Activated naive CD8-positive, alpha-beta T cell treated with anti-CD3 and anti-CD28 coated beads, Interleukin-2, amount 10 ng/mL, durations not matched to agents 7 days and 5 days (primary cell): ENCODE measurements around the gene PYGO1. TPM values are rescaled to one million over a fixed set of nuclear protein-coding genes. Genes with fewer than 3 reads are reported as not detected.

Source experiments
- ATAC-seq: fragments of 150-1000 bp; cut with Tn5 transposase; one replicate; pipeline ENCODE4 v1.10.0; 2021; ENCODE audit warnings: low read depth, moderate library complexity
- POLR2A ChIA-PET: fragments of 350-600 bp; sonication (Branson Sonifier 250); formaldehyde crosslinking; loops from one replicate; lab custom pipeline; 2021; ENCODE audit warnings: antibody characterized with exemption; lab: Charles Lee
- DNase-seq: peaks from one replicate; pipeline ENCODE4 v3.0.0; 2021
- H3K27ac Mint-ChIP-seq: one replicate; pipeline ENCODE4 v1.8.0; 2022; ENCODE audit warnings: mild to moderate bottlenecking, mixed read lengths
- H3K27me3 Mint-ChIP-seq: one replicate; pipeline ENCODE4 v1.8.0; 2022; ENCODE audit warnings: mild to moderate bottlenecking, moderate library complexity, mixed read lengths
- H3K36me3 Mint-ChIP-seq: one replicate; pipeline ENCODE4 v1.8.0; 2021; ENCODE audit warnings: mild to moderate bottlenecking, mixed read lengths
- H3K4me1 Mint-ChIP-seq: one replicate; pipeline ENCODE4 v1.8.0; 2021; ENCODE audit warnings: mixed read lengths
- H3K4me3 Mint-ChIP-seq: one replicate; pipeline ENCODE4 v1.8.0; 2022; ENCODE audit warnings: mild to moderate bottlenecking, moderate library complexity, mixed read lengths
- H3K9me3 Mint-ChIP-seq: one replicate; pipeline ENCODE4 v1.8.0; 2021; ENCODE audit warnings: mixed read lengths
- total RNA-seq, 2 experiments: library from RNA; stranded (reverse); gene quantifications; one replicate each; pipeline ENCODE4 v1.2.3, GENCODE V29; 2021

The PYGO1 gene
- not detected for total RNA-seq

- Mint-ChIP-seq H3K4me3 (peak within 1 kb of the TSS; percentile 64), H3K36me3 (no peaks in the 10 kb centered on the region), H3K27ac (no peak within 1 kb of the TSS), H3K27me3 (peaks cover 44% of the 10 kb centered on the region), H3K9me3 (peaks cover 2% of the 10 kb centered on the region), H3K4me1 (no peaks in the 10 kb centered on the region)
- POLR2A ChIA-PET, result no interaction called here
- DNase-seq (peak; percentile 54), ATAC-seq (peak; percentile 74)
Measured at GRCh38 chr15:55588070-55588814, at the start of gene PYGO1. Gene PYGO1 (minus strand): TSS chr15:55588345. CDS start chr15:55587883, 462 bp downstream.

- no peak overlapping the region for H3K27ac Mint-ChIP-seq
- H3K4me1 Mint-ChIP-seq, result no peaks in the 10 kb centered on the region
- peaks cover 15% of the 10 kb centered on the region for H3K27me3 Mint-ChIP-seq
- no peak for ATAC-seq
- DNase-seq, result no peak
- H3K9me3 Mint-ChIP-seq, result no peaks in the 10 kb centered on the region
- POLR2A ChIA-PET, result no interaction called here
- H3K36me3 Mint-ChIP-seq, result no peaks in the 10 kb centered on the region
- H3K4me3 Mint-ChIP-seq, result no peak overlapping the region
Measured at GRCh38 chr15:55637086-55637485, 48.9 kb upstream of the PYGO1 start.

DNA sequence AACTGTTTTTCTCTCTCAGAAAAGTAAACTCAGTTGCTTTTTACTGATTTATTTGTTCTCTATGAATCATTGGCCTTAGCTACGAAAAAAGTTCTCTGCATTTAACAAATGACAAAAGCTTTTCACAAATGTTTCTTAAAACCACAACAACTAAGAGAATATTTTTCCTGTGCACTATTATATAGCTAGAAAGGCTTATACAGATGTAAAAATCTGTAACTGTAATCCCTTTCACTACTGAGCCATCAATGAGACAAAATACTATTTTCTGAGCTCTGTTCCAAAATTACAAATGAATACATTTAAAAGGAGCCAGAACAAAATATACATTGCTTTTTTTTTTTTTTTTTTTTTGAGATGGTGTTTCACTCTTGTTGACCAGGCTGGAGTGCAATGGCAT lies 45.6 kb upstream of the PYGO1 start:
- Mint-ChIP-seq H3K4me1 (no peaks in the 10 kb centered on the region), H3K4me3 (no peak overlapping the region), H3K36me3 (no peaks in the 10 kb centered on the region), H3K9me3 (no peaks in the 10 kb centered on the region), H3K27me3 (peaks cover 8% of the 10 kb centered on the region), H3K27ac (no peak overlapping the region)
- POLR2A ChIA-PET, result interaction anchor here (0.6 to 0.7 kb wide), 2 partner anchors 1030 to 1921 kb away, joined by 3 to 6 read pairs; no protein-coding TSS in a partner anchor
- DNase-seq (no peak), ATAC-seq (no peak)

- H3K36me3 Mint-ChIP-seq, result no peaks in the 10 kb centered on the region
- H3K9me3 Mint-ChIP-seq, result no peaks in the 10 kb centered on the region
- no peak overlapping the region for H3K27ac Mint-ChIP-seq
- H3K4me1 Mint-ChIP-seq, result no peaks in the 10 kb centered on the region
- no peak for ATAC-seq
- H3K27me3 Mint-ChIP-seq, result peaks cover 8% of the 10 kb centered on the region
- H3K4me3 Mint-ChIP-seq, result no peak overlapping the region
- POLR2A ChIA-PET, result no interaction called here
- no peak for DNase-seq
Measured at GRCh38 chr15:55632434-55632833, 44.3 kb upstream of the PYGO1 start.

GRCh38 chr15:55630858-55631257 lies 42.7 kb upstream of the PYGO1 start:
- ATAC-seq (no peak), DNase-seq (no peak)
- POLR2A ChIA-PET, result no interaction called here
- Mint-ChIP-seq H3K9me3 (no peaks in the 10 kb centered on the region), H3K27me3 (peaks cover 6% of the 10 kb centered on the region), H3K36me3 (no peaks in the 10 kb centered on the region), H3K4me1 (no peaks in the 10 kb centered on the region), H3K27ac (no peak overlapping the region), H3K4me3 (no peak overlapping the region)

DNA sequence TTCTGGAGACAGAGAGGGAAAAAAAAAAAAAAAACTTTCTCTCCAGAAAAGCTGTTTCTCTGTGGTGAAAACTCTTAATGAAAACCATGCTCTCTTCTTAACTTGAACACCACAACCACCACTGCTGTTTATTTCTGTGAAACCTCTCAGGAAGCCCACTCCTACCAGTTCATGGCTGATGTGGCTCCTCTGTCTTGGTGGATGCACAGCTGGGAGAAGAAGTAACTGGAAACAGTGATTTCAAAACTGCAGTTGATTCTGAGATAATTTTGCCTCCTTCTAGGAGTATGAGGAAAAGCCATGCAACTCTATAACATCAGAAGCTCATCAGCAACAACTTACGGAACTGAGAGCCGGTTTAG lies 40.2 kb upstream of the PYGO1 start:
- no peaks in the 10 kb centered on the region for H3K4me1 Mint-ChIP-seq
- peaks cover 6% of the 10 kb centered on the region for H3K27me3 Mint-ChIP-seq
- ATAC-seq, result no peak
- H3K27ac Mint-ChIP-seq, result no peak overlapping the region
- POLR2A ChIA-PET, result no interaction called here
- H3K4me3 Mint-ChIP-seq, result no peak overlapping the region
- H3K9me3 Mint-ChIP-seq, result no peaks in the 10 kb centered on the region
- DNase-seq, result no peak
- H3K36me3 Mint-ChIP-seq, result no peaks in the 10 kb centered on the region

DNA sequence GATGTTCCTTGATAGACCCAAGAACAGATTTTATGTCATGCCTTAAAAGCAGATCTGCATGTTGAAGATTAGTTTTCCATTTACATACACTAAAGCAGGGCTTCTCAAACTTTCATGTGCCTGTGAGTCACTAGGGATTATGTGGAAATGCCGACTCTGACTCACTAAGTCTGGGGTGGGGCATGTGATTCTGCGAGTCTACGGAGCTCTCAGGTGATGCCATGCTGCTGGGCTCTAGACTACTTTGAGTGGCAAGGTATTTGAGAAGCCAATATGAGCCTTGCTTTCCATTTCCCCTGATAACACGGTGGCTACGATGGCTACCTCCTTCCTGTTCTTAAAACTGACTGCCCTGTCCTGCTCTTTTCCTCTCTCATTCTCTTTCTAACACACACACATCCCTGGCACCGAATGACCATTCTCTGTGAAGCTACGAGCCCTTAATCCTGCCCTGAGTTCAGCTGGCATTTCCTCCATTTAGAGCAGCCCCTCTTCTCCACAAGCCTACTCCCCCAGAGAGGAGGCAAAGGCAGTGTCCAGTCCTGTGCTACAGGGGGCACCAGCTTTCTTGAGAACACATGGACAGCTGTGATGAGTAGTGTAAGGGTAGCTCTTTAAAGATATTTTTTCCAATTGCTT lies 39.7 kb upstream of the PYGO1 start:
- H3K27me3 Mint-ChIP-seq, result peaks cover 6% of the 10 kb centered on the region
- ATAC-seq (no peak), DNase-seq (no peak)
- POLR2A ChIA-PET, result no interaction called here
- H3K4me1 Mint-ChIP-seq, result no peaks in the 10 kb centered on the region
- no peaks in the 10 kb centered on the region for H3K9me3 Mint-ChIP-seq
- no peak overlapping the region for H3K4me3 Mint-ChIP-seq
- H3K36me3 Mint-ChIP-seq, result no peaks in the 10 kb centered on the region
- no peak overlapping the region for H3K27ac Mint-ChIP-seq

- POLR2A ChIA-PET, result no interaction called here
- ATAC-seq, result no peak
- Mint-ChIP-seq H3K4me3 (no peak overlapping the region), H3K36me3 (no peaks in the 10 kb centered on the region), H3K9me3 (no peaks in the 10 kb centered on the region), H3K4me1 (no peaks in the 10 kb centered on the region), H3K27me3 (peaks cover 26% of the 10 kb centered on the region), H3K27ac (no peak overlapping the region)
- DNase-seq, result no peak
Measured at GRCh38 chr15:55619783-55620182, 31.6 kb upstream of the PYGO1 start.

DNA sequence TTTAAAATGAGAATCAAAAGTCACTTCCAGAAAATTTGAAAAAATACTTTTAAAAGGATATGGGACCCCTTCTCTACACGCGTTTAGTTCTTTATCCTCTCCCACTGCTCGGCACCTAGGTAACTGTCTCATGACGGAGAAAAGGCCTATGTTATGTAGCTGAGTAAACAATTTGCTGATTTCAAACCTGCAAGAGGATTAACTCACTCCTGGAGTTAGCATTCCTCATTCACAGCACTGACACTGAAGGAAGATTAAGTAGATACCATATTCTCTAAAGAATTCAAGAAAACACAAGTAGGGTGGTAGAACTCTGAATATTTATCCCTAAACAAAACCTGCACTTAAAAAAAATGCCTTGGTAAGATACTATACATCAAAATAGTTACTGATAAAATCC lies 30.2 kb upstream of the PYGO1 start:
- DNase-seq (no peak), ATAC-seq (no peak)
- H3K36me3 Mint-ChIP-seq, result no peaks in the 10 kb centered on the region
- H3K9me3 Mint-ChIP-seq, result no peaks in the 10 kb centered on the region
- no peak overlapping the region for H3K27ac Mint-ChIP-seq
- peaks cover 33% of the 10 kb centered on the region for H3K27me3 Mint-ChIP-seq
- POLR2A ChIA-PET, result no interaction called here
- H3K4me3 Mint-ChIP-seq, result no peak overlapping the region
- no peaks in the 10 kb centered on the region for H3K4me1 Mint-ChIP-seq

DNA sequence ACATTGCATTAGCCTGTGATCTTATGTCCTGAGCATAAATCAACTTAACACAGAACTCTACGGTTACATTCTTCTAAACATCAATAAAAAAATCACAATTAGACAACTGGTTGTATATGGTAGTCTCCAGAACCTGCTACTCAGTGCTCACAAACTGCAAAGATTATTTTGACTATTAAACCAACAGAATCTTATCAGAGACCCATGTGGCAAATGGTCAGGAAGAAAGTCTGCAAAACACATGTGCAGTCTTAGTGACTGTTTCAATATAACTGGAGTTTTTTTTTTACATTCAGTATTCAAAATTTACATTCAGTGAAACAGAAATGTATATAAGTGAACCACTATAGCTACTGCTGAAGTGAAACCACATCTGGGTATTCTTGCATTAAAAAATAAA lies 27.3 kb upstream of the PYGO1 start:
- POLR2A ChIA-PET, result no interaction called here
- Mint-ChIP-seq H3K27ac (no peak overlapping the region), H3K4me3 (no peak overlapping the region), H3K4me1 (no peaks in the 10 kb centered on the region), H3K36me3 (no peaks in the 10 kb centered on the region), H3K27me3 (peaks cover 36% of the 10 kb centered on the region), H3K9me3 (no peaks in the 10 kb centered on the region)
- ATAC-seq (no peak), DNase-seq (no peak)

DNA sequence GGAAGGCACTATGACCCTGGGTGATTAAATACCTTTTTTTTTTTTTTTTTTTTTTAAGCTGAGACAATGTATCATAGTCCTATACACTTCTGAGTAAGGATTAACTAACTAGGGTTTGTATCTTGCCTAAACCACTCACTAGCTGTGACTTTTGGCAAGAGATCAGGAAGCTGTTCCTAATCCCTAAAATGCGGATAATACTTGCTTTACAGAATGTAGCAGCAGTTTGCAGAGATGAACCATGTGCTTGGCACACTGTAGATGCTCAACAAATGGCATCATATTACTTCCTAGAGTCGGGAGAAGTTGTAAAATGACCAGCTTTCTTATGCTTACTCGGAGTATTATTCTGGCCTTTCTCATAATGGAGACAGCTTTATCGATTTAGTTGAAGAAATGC lies 25.6 kb upstream of the PYGO1 start:
- H3K4me3 Mint-ChIP-seq, result no peak overlapping the region
- no peak overlapping the region for H3K27ac Mint-ChIP-seq
- no peaks in the 10 kb centered on the region for H3K9me3 Mint-ChIP-seq
- POLR2A ChIA-PET, result no interaction called here
- ATAC-seq, result no peak
- H3K36me3 Mint-ChIP-seq, result no peaks in the 10 kb centered on the region
- no peaks in the 10 kb centered on the region for H3K4me1 Mint-ChIP-seq
- peaks cover 27% of the 10 kb centered on the region for H3K27me3 Mint-ChIP-seq
- DNase-seq, result no peak

GRCh38 chr15:55606214-55606613 lies 18.1 kb upstream of the PYGO1 start:
- H3K36me3 Mint-ChIP-seq, result no peaks in the 10 kb centered on the region
- no peaks in the 10 kb centered on the region for H3K4me1 Mint-ChIP-seq
- H3K4me3 Mint-ChIP-seq, result no peak overlapping the region
- peaks cover 4% of the 10 kb centered on the region for H3K27me3 Mint-ChIP-seq
- no peak for ATAC-seq
- peaks cover 3% of the 10 kb centered on the region for H3K9me3 Mint-ChIP-seq
- no peak overlapping the region for H3K27ac Mint-ChIP-seq
- POLR2A ChIA-PET, result no interaction called here
- no peak for DNase-seq

GRCh38 chr15:55601374-55601773 lies 13.2 kb upstream of the PYGO1 start:
- Mint-ChIP-seq H3K9me3 (no peaks in the 10 kb centered on the region), H3K4me1 (no peaks in the 10 kb centered on the region), H3K4me3 (no peak overlapping the region), H3K27me3 (peaks cover 4% of the 10 kb centered on the region), H3K36me3 (no peaks in the 10 kb centered on the region), H3K27ac (no peak overlapping the region)
- POLR2A ChIA-PET, result no interaction called here
- DNase-seq, result no peak
- no peak for ATAC-seq

GRCh38 chr15:55599439-55599838 lies 11.3 kb upstream of the PYGO1 start:
- Mint-ChIP-seq H3K27ac (no peak overlapping the region), H3K27me3 (peaks cover 4% of the 10 kb centered on the region), H3K36me3 (no peaks in the 10 kb centered on the region), H3K4me3 (no peak overlapping the region), H3K4me1 (no peaks in the 10 kb centered on the region), H3K9me3 (no peaks in the 10 kb centered on the region)
- no peak for ATAC-seq
- DNase-seq, result no peak
- POLR2A ChIA-PET, result no interaction called here
